MG63 (cell line): ENCODE measurements around the gene HSPA8. TPM values are rescaled to one million over a fixed set of nuclear protein-coding genes. Genes with fewer than 3 reads are reported as not detected.
A peak's percentile ranks its signal among the peaks of the same experiment; 100 is the strongest.
"Not testable (repeated sequence)": the region's sequence is repeated elsewhere in the genome, so short reads cannot be mapped to it uniquely, and the experiment has no call there.

Source experiments
- DNase-seq: peaks from one replicate; pipeline ENCODE4 v3.0.0-alpha.2; 2020
- H3K27me3 ChIP-seq: fragments of 250-450 bp; sonication (Bioruptor Pico); 2 replicates; pipeline ENCODE4 v1.5.1; 2020; ENCODE audit warnings: mild to moderate bottlenecking, moderate library complexity
- H3K36me3 ChIP-seq: fragments of 250-450 bp; sonication (Bioruptor Pico); 2 replicates; pipeline ENCODE4 v1.5.1; 2020; ENCODE audit warnings: mild to moderate bottlenecking, moderate library complexity
- H3K4me3 ChIP-seq: fragments of 250-450 bp; sonication (Bioruptor Pico); 2 replicates; pipeline ENCODE4 v1.5.1; 2020; ENCODE audit warnings: mild to moderate bottlenecking, moderate library complexity
- H3K9me3 ChIP-seq: fragments of 250-450 bp; sonication (Bioruptor Pico); 2 replicates; pipeline ENCODE4 v1.5.1; 2020; ENCODE audit warnings: mild to moderate bottlenecking, moderate library complexity
- total RNA-seq: library from RNA; depleted of rRNA; stranded (reverse); fragments of >200 nt; shearing (Covaris generic); gene quantifications from 2 replicates; pipeline ENCODE4 v1.2.3, GENCODE V29; 2014; ENCODE audit warnings: low replicate concordance; rRNA removed

The HSPA8 gene
- 3,730 and 5,410 TPM in 2 replicates for total RNA-seq

DNA sequence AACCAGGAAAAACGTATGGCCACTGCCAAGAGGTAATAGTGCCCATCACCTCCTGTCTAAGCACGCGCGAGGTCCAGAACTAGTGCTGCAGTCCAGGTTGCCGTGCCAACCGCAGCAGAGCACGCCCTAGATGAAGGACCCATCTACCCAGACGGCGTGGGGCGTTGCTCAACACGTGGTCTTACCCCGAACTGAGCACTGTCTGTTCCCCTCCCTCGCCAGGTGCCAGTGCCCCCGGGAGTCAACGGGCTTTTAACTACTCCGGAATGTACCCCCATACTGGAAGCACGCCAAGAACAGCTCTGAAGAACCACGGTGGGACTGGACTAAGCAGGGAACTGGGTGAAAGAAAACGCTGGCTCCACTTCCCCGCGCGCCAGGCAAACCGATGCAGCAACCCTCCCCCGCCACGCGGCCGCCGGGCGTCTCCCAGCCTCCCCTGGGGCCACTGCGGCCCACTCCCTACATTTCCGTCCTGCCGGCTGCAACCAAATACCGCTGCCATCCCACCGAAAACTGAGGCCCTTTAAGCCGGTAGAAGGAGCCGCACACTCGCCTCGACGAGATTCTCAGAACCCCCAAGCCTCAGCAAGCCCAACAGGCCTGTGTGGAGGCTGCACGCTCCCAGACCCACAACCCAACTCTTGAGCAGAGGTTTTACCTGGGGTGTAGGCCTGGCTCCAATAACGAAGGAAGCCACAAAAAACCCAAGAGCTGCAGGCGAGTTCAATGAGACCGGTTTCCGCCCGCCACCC is at the start of gene HSPA8:
Gene HSPA8 (minus strand): TSS at position 734 of the 755 bp plus-strand sequence. CDS start 812 bp downstream, outside the sequence.
- DNase-seq: peak; percentile 93
- Histone ChIP-seq H3K27me3 (no peaks in the 10 kb centered on the region; the same call in 1 of the 2 replicates), H3K9me3 (peaks cover 1% of the 10 kb centered on the region), H3K4me3 (peak within 1 kb of the TSS; percentile 99), H3K36me3 (peaks cover 53% of the 10 kb centered on the region)

DNA sequence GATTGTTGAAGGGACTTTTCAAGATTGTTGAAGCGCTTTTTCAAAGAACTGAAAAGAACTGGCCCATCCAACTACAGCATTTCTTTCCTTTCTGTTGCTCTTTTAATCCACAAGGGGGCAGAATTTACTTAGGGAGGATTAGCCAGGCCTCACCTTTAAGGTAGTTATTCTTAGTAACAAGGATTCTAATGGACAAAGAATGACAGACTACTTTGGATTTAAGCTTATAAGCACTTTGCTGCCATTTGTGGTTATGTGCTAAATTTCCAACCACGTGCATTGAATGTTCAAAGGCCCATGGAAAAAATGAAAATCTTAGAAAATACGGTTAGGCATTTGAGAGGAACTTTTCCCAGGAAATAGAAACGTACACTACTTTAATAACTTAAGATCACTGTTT is 49.5 kb upstream of the HSPA8 start:
- peaks cover 53% of the 10 kb centered on the region for H3K36me3 ChIP-seq
- peaks cover 7% of the 10 kb centered on the region for H3K9me3 ChIP-seq
- no peaks in the 10 kb centered on the region for H3K27me3 ChIP-seq
- DNase-seq: no peak
- H3K4me3 ChIP-seq: no peak overlapping the region

DNA sequence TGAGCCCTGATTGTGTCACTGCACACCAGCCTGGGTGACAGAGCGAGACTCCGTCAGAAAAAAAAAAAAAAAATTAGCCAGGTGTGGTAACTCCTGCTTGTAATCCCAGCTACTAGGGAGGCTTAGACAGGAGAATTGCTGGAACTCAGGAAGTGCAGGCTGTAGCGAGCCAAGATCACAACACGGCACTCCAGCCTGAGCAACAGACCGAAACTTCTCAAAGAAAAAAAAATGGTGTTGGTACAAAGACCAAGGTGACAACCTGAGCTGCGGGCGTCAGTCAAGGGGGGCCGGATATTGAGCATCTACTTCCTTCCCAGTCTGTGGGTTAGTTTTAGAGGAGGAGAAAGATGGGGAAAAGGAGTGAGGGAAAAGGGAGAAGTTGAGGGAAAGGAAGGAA is 48.5 kb upstream of the HSPA8 start:
- no peaks in the 10 kb centered on the region; the same call in 1 of the 2 replicates for H3K9me3 ChIP-seq
- no peak overlapping the region for H3K4me3 ChIP-seq
- H3K36me3 ChIP-seq: peaks cover 47% of the 10 kb centered on the region
- DNase-seq: no peak
- no peaks in the 10 kb centered on the region for H3K27me3 ChIP-seq

GRCh38 chr11:123107945-123108495 is 46.1 kb upstream of the HSPA8 start:
- Histone ChIP-seq H3K36me3 (peaks cover 34% of the 10 kb centered on the region), H3K27me3 (no peaks in the 10 kb centered on the region), H3K4me3 (no peak overlapping the region), H3K9me3 (no peaks in the 10 kb centered on the region)
- DNase-seq: no peak

- no peak for DNase-seq
- H3K27me3 ChIP-seq: no peaks in the 10 kb centered on the region
- H3K9me3 ChIP-seq: no peaks in the 10 kb centered on the region
- H3K4me3 ChIP-seq: no peak overlapping the region
- H3K36me3 ChIP-seq: peaks cover 12% of the 10 kb centered on the region; the same call in 1 of the 2 replicates
These were observed 42.8 kb upstream of the HSPA8 start for GRCh38 chr11:123104697-123105096.

GRCh38 chr11:123103326-123103980 is 41.5 kb upstream of the HSPA8 start:
- peaks cover 21% of the 10 kb centered on the region for H3K36me3 ChIP-seq
- no peak overlapping the region for H3K4me3 ChIP-seq
- DNase-seq: peak; percentile 54
- no peaks in the 10 kb centered on the region for H3K27me3 ChIP-seq
- H3K9me3 ChIP-seq: no peaks in the 10 kb centered on the region

- H3K27me3 ChIP-seq: no peaks in the 10 kb centered on the region
- H3K36me3 ChIP-seq: peaks cover 34% of the 10 kb centered on the region
- no peaks in the 10 kb centered on the region for H3K9me3 ChIP-seq
- peak; percentile 32 for DNase-seq
- H3K4me3 ChIP-seq: no peak overlapping the region
These were observed 38.6 kb upstream of the HSPA8 start for GRCh38 chr11:123100379-123101085.

DNA sequence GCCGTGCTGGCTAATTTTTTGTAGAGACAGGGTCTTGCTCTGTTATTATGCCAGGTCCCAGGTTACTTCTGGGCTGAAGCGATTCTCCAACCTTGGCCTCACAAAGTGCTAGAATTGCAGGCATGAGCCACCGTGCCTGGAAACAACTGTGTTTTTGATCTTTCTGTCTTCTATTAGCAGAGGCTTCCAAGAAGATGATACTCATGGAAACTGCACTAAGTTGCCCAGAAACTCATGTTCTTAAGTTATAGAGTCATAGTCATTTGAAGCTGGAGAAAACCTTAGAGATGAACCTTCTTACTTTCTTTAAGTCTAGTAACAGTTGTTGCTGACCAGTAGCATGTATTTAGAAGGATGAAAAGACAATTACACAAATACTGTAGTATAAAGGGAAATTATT is 37.1 kb upstream of the HSPA8 start:
- Histone ChIP-seq H3K9me3 (no peaks in the 10 kb centered on the region), H3K4me3 (no peak overlapping the region), H3K27me3 (no peaks in the 10 kb centered on the region), H3K36me3 (peaks cover 49% of the 10 kb centered on the region)
- DNase-seq: no peak

- Histone ChIP-seq H3K27me3 (no peaks in the 10 kb centered on the region), H3K36me3 (peaks cover 69% of the 10 kb centered on the region), H3K9me3 (no peaks in the 10 kb centered on the region), H3K4me3 (no peak overlapping the region)
- DNase-seq: no peak
These were observed 31.8 kb upstream of the HSPA8 start for GRCh38 chr11:123093739-123094138.

- DNase-seq: no peak
- Histone ChIP-seq H3K36me3 (peaks cover 68% of the 10 kb centered on the region), H3K4me3 (no peak overlapping the region), H3K27me3 (no peaks in the 10 kb centered on the region), H3K9me3 (no peaks in the 10 kb centered on the region)
These were observed 29.6 kb upstream of the HSPA8 start for GRCh38 chr11:123091506-123091905.

- H3K36me3 ChIP-seq: peaks cover 65% of the 10 kb centered on the region
- not testable (repeated sequence) for H3K9me3 ChIP-seq, DNase-seq, H3K27me3 ChIP-seq, H3K4me3 ChIP-seq
These were observed 28.2 kb upstream of the HSPA8 start for GRCh38 chr11:123090168-123090567.

DNA sequence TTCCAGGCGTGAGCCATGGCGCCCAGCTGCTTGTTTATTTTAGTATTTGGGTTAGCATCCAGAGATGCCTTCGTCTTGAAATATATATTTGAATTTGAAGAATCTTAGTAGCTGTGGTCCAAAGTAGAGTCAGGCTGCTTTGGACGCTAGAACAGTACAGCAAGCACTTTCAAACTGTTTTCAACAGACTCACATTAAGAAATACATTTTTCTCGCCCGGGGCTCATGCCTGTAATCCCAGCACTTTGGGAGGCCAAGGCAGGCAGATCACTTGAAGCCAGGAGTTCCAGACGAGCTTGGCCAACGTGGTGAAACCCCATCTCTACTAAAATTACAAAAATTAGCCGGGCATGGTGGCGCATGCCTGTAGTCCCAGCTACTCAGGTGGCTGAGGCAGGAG is 27.0 kb upstream of the HSPA8 start:
- H3K4me3 ChIP-seq, H3K27me3 ChIP-seq, DNase-seq, H3K9me3 ChIP-seq: not testable (repeated sequence)
- peaks cover 65% of the 10 kb centered on the region for H3K36me3 ChIP-seq

GRCh38 chr11:123087657-123088056 is 25.7 kb upstream of the HSPA8 start:
- not testable (repeated sequence) for H3K9me3 ChIP-seq, H3K4me3 ChIP-seq, DNase-seq, H3K27me3 ChIP-seq
- peaks cover 64% of the 10 kb centered on the region for H3K36me3 ChIP-seq

GRCh38 chr11:123086305-123086704 is 24.4 kb upstream of the HSPA8 start:
- Histone ChIP-seq H3K27me3 (no peaks in the 10 kb centered on the region), H3K4me3 (no peak overlapping the region), H3K36me3 (peaks cover 63% of the 10 kb centered on the region), H3K9me3 (peaks cover 2% of the 10 kb centered on the region; the same call in 1 of the 2 replicates)
- no peak for DNase-seq

GRCh38 chr11:123085497-123085896 is 23.6 kb upstream of the HSPA8 start:
- no peak overlapping the region for H3K4me3 ChIP-seq
- peaks cover 66% of the 10 kb centered on the region for H3K36me3 ChIP-seq
- H3K27me3 ChIP-seq: no peaks in the 10 kb centered on the region
- peaks cover 2% of the 10 kb centered on the region; the same call in 1 of the 2 replicates for H3K9me3 ChIP-seq
- DNase-seq: no peak

- no peaks in the 10 kb centered on the region for H3K27me3 ChIP-seq
- no peak for DNase-seq
- peaks cover 2% of the 10 kb centered on the region; the same call in 1 of the 2 replicates for H3K9me3 ChIP-seq
- no peak overlapping the region for H3K4me3 ChIP-seq
- peaks cover 75% of the 10 kb centered on the region for H3K36me3 ChIP-seq
These were observed 22.5 kb upstream of the HSPA8 start for GRCh38 chr11:123084454-123084853.

GRCh38 chr11:123083623-123084029 is 21.7 kb upstream of the HSPA8 start:
- Histone ChIP-seq H3K36me3 (peaks cover 76% of the 10 kb centered on the region), H3K27me3 (no peaks in the 10 kb centered on the region), H3K4me3 (no peak overlapping the region), H3K9me3 (peaks cover 2% of the 10 kb centered on the region; the same call in 1 of the 2 replicates)
- DNase-seq: peak; percentile 96
